Loucy (cell line): ENCODE measurements around the gene FAM124A.

Source experiments
- CTCF ChIP-seq: fragments of 200-600 bp; sonication (generic); conservative IDR thresholded peaks from 2 replicates; pipeline ENCODE4 v1.5.1; 2014; ENCODE audit warnings: mild to moderate bottlenecking, antibody characterized with exemption, low read length
- EZH2phosphoT487 ChIP-seq: fragments of 200-600 bp; IDR thresholded peaks from 2 replicates; pipeline ENCODE4 v1.6.1; 2018; ENCODE audit warnings: antibody characterized with exemption, mild to moderate bottlenecking, moderate library complexity, borderline replicate concordance

- TF ChIP-seq CTCF (peak; percentile 16; the same call in 1 of the 2 replicates), EZH2phosphoT487 (no peak)
Measured at GRCh38 chr13:51282322-51282721, 60.1 kb downstream of the FAM124A start.
